ENCODE measurements around the gene ZNF780B. TPM values are rescaled to one million over a fixed set of nuclear protein-coding genes. Genes with fewer than 3 reads are reported as not detected.
"Not testable (repeated sequence)": the region's sequence is repeated elsewhere in the genome, so short reads cannot be mapped to it uniquely, and the experiment has no call there.

ZNF780B gene
- total RNA-seq, 1 donor from 2014 or later = 29.6 TPM

DNA sequence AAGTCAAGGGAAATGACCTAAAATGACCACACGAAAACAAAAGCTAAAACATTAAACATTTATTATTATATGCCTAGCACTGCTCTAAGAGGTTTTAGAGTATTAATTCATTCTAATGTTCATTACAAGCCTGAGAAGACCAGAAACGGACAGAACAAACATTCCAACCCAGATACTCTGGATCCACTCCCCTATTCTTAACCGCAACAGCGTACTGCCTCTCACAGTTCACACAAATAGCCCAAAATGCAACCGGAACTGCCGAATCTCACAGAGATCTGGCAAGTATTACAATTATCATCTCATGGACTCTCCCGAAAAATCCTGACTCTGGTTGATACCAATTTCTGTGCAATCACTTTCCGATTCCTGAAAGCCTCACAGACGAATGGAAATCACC lies 1.4 kb downstream of the ZNF780B start:
- no peak for DNase-seq (ENCODE audit: low spot score)
- intact Hi-C loops (cut with DNase I) = no loop called here
- ATAC-seq = no peak

DNA sequence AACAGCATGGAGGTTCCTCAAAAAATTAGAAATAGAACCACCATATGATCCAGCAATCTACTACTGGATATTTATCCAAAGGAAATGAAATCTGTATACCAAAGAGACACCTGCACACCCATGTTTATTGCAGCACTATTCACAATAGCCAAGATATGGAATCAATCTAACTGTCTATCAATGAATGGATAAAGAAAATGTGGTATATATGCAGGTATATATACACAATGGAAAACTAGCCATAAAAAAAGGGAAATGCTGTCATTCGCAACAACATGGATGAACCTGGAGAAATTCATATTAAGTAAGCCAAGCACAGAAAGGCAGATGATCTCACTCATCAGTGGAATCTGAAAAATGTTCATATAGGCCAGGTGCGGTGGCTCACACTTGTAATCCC lies 2.5 kb downstream of the ZNF780B start:
- intact Hi-C loops (cut with DNase I) = no loop called here
- no peak for DNase-seq (ENCODE audit: low spot score)
- ATAC-seq = no peak

DNA sequence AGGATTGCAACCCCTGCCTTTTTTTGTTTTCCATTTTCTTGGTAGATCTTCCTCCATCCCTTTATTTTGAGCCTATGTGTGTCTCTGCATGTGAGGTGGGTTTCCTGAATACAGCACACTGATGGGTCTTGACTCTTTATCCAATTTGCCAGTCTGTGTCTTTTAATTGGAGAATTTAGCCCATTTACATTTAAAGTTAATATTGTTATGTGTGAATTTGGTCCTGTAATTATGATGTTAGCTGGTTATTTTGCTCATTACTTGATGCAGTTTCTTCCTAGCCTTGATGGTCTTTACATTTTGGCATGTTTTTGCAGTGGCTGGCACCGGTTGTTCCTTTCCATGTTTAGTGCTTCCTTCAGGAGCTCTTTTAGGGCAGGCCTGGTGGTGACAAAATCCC lies 14.3 kb downstream of the ZNF780B start:
- ATAC-seq; DNase-seq (ENCODE audit: low spot score); intact Hi-C loops (cut with DNase I): not testable (repeated sequence)

DNA sequence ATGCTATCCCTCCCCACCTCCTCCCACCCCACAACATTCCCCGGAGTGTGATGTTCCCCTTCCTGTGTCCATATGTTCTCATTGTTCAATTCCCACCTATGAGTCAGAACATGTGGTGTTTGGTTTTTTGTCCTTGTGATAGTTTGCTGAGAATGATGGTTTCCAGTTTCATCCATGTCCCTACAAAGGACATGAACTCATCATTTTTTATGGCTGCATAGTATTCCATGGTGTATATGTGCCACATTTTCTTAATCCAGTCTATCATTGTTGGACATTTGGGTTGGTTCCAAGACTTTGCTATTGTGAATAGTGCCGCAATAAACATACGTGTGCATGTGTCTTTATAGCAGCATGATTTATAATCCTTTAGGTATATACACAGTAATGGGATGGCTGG lies 18.0 kb downstream of the ZNF780B start:
- intact Hi-C loops (cut with DNase I); ATAC-seq; DNase-seq (ENCODE audit: low spot score): not testable (repeated sequence)

DNA sequence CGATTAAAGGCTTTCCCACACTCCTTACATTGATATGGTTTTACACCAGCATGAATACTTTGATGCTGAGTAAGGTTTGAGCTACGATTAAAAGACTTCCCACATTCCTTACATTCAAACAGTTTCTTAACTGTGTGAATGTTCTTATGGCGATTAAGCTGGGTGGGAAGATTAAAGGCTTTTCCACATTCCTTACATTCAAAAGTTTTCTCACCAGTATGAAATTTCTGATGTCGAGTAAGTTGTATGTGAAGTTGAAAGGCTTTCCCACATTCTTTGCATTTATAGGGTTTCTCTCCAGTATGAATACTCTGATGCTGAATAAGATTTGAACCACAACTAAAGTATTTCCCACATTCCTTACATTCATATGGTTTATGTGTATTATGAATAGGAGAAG lies 20.0 kb downstream of the ZNF780B start:
- intact Hi-C loops (cut with DNase I) = no loop called here
- ATAC-seq = no peak
- DNase-seq (ENCODE audit: low spot score) = no peak

DNA sequence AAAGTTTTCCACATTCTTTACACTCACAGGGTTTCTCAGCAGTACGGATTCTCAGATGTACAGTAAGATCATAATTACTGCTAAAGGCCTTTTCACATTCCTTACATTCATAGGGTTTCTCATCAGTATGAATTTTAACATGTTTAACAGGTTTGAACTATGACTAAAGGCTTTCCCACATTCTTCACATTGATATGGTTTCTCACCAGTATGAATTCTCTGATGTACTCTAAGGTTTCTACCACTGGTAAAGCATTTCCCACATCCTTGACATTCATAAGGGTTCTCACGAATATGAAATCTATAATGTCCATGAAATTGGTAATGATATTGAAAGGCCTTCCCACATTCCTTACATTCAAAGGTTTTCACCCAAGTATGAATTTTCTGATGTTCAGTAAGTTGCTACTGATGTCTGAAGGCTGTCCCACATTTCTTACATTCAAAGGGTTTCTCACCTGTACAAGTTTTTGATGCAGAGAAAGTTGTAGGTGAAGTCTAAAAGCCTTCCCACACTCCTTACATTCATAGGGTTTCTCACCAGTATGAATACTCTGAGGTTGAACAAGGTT lies 22.0 kb downstream of the ZNF780B start:
- intact Hi-C loops (cut with DNase I) = no loop called here
- DNase-seq (ENCODE audit: low spot score) (no peak), ATAC-seq (no peak)

DNA sequence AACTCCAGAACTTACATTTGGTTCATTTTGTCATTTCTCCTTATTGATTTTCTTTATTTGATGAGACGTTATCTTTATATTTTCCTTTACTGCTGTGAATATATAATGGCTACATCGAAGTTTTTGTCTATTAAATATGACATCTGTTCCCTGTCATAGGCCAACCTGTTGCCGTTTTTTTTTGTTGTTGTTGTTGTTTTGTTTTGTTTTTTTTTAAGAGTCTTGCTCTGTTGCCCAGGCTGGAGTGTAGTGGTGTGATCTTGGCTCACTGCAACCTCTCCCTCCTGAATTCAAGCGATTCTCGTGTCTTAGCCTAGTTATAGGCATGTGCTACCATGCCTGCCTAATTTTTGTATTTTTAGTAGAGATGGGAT lies 29.4 kb downstream of the ZNF780B start:
- no peak for ATAC-seq
- intact Hi-C loops (cut with DNase I) = loop anchor here (5.0 kb wide), 1 partner anchor 784 kb away; no protein-coding TSS in a partner anchor
- no peak for DNase-seq (ENCODE audit: low spot score)

DNA sequence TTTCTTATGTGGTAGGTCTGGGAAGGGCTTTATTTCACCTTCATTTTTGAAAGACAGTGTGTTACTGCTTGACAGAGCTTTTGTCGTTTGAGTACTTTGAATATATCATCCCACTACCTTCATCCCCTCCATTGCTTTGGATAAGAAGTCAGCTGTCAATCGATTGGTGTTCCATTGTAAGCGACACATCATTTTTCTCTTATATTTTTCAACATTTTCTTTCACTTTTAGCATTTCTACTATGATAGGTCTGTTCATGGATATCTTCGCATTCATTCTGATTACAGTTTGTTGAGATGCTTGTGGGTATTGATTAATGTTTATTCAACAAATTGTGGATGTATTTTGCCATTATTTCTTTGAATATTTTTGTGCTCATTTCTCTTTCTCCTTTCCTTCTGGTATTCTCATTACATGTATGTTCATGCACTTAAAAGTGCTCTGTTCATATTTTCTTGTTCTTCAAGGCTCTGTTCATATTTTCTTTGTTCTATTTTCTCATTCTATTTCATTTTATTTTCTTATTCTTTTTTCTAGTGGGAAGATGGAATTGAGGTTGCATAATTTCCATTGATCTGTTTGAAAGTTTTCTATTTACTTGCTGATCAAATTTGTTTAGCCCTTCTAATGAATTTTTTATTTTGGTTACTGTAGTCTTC lies 30.0 kb downstream of the ZNF780B start:
- ATAC-seq (no peak), DNase-seq (ENCODE audit: low spot score) (no peak)
- intact Hi-C loops (cut with DNase I) = loop anchor here (5.0 kb wide), 1 partner anchor 784 kb away; no protein-coding TSS in a partner anchor

DNA sequence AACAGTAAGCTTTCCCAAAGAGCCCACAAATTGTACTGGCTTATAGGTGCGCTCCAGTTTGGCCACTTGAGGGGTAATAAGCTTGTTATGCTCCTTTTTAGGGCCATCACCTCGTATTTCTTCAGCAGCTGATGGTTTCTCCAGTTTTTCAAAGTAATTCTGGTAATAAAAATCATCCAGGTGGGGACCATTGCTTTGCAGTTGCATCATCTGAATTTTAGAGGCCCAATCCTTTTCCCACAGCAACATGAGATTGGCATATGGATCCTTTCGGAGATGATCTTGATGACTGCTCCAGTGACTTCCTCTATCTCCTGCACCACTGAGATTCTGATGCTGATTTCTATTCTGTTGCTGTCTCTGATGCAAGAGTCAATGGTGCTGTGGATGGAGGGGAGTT lies 32.1 kb downstream of the ZNF780B start:
- DNase-seq (ENCODE audit: low spot score) (no peak), ATAC-seq (no peak)
- intact Hi-C loops (cut with DNase I) = no loop called here

DNA sequence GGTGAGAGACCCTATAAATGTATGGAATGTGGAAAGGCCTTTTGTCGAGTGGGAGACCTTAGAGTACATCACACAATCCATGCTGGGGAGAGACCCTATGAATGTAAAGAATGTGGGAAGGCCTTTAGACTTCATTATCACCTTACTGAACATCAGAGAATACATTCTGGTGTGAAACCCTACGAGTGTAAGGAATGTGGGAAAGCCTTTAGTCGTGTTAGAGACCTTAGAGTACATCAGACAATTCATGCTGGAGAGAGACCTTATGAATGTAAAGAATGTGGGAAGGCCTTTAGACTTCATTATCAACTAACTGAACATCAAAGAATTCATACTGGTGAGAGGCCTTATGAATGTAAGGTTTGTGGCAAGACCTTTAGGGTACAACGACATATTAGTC lies 42.0 kb downstream of the ZNF780B start:
- intact Hi-C loops (cut with DNase I) = no loop called here
- ATAC-seq (no peak), DNase-seq (ENCODE audit: low spot score) (no peak)

DNA sequence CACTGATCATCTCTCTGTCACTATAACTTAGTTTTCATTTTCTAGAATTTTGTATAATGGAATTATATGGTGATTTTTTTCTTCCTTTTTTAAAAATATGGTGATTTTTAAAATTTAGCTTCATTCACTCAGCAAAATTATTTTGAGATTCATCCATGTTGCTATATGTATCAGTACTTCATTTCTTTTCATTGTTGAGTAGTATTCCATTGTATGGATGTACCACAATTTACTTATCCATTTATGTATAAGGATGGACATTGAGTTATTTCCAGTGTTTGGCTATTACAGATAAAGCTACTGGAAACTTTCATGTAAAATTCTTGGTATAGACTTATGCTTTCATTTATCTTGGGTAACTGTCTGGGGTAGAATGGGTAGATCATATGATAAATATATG lies 46.4 kb downstream of the ZNF780B start:
- intact Hi-C loops (cut with DNase I) = no loop called here
- DNase-seq (ENCODE audit: low spot score) (no peak), ATAC-seq (no peak)

DNA sequence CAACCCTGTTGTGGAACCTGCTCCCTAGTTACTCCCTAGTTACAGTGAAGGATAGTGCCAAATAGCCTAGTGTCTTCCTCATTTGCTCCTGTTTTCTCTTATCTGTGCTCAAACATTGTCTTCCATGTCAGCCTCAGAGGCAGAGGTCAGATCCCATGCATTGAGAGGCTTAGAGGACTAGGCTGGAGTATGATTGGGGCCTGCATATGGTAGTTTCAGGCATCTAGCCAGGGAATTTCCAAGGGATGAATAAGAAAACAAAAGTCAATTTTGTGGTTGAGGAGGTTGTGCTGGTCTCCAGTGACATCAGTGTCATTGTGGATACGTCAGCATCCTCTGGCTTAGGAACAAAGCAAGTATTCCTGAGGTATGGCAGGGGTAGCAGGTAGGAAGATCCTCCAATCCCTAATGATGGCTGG lies 49.7 kb downstream of the ZNF780B start:
- DNase-seq (ENCODE audit: low spot score) = no peak
- intact Hi-C loops (cut with DNase I) = no loop called here
- ATAC-seq = no peak

DNA sequence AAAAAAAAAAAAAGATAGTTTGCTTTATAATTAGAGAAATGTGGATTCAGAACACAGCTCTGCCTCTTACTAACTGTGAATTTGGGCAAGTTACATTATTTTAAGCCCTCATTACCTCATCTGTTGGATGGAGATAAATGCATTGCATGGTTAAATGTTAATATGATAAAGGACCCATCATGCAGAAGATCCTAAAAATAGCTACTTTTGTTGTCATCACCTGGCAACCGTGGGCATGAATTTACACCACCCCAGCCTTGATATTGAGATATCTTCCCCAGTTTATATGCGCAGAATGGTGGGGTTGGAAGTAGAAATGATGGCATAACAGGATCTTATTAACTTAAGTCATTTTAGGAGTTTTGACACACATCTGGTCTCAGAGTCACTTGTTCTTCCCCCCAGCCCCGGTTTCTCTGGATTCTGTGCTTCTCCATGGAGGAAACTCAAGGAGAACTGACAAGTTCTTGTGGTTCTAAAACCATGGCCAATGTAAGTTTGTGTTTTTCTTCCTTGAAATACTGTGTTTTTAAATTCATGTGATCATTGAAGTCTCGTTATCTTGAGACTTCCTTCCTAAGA lies 50.2 kb downstream of the ZNF780B start:
- intact Hi-C loops (cut with DNase I) = no loop called here

DNA sequence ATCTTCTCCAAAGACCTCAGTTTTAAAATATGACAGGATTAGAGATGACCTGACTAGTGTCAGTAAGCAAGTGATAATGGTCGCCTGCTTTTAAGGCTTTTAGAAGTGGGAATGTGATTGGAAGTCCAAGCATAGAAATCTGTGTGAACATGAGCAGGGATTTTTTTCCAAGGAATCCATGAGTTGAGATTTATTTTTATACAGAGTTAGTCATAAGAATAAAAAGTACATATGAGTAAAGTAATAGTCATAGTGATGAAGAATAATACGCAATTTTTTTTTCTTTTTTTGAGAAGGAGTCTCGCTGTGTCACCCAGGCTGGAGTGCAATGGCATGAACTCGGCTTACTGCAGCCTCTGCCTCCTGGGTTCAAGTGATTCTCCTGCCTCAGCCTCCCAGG lies 57.5 kb downstream of the ZNF780B start:
- intact Hi-C loops (cut with DNase I) = no loop called here
- no peak for DNase-seq (ENCODE audit: low spot score)
- no peak for ATAC-seq

More for the DNA sequence above, 50.2 kb downstream of the ZNF780B start:
- DNase-seq (ENCODE audit: low spot score) (no peak), ATAC-seq (no peak)

DNA sequence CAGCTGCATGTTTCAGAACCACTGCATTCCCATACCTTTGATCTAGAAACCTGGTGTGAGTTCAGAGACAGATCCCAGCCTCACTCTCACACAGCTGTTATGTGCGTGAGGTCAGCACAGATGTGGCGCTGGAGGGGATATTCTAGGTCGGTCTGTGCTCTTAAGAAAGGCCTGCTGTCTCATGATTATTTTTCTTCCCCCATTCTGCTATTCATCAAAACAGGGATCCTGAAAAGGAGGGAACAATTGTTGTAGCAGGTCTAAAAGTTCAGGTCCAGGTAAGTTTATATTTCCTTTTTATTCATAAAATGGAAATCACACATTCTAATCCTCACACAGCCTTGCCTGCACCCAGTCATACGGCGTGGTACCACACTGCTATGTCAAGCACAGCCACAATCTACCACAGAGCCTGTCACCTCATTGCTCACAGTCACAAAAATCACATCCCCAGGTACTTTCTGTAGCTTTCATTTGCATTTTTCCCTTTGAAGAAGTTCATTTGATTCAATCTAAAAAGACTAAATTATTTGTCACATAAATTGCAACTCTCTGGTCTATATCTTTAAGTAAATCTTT lies 58.3 kb downstream of the ZNF780B start:
- no peak for DNase-seq (ENCODE audit: low spot score)
- ATAC-seq = peak; percentile 19
- intact Hi-C loops (cut with DNase I) = no loop called here

DNA sequence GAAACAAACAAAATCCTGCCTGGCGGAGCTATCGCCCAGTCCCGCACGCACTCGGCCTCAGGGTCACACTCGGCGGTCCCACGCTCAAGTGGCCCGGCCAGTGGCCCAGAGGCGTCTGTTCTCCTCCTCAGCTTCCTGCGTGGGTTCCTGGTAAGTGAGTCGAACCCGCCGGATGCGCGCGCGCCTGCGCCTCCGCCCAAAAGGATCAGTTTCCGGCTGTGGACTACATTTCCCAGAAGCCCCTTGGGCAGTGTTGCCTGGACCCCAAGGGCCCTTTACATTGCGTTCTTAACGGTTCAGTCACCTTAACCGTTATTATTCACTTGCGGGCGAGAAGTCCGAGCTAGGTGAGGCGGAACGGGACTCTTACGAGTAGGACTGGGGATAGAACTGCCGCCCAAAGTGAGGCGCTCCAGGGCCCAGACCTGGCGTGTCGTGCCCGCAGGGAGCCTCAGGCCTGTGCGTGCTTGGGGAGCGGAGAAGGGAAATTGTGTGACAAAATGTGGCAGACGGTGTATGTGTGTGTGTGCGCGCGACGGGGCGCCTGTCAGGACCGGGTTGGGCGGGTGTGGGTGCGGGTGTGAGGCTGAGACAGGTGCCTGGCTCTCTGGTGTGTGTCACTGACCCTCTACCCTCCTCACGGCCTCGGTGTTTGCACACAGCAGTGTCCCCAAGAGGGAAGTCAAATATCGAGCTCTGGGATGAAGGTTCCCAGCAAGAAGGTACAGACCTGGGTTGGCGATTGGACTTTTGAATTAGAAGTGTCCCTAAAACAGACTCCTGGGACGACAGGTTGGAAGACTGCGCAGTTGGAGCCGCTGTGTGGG lies 59.0 kb downstream of the ZNF780B start, which contains the start of gene ZNF546:
TSS of gene ZNF546 (plus strand) at position 250 of the 827 bp plus-strand sequence. CDS start 1,267 bp downstream, outside the sequence.
- ATAC-seq = peak; percentile 99

DNA sequence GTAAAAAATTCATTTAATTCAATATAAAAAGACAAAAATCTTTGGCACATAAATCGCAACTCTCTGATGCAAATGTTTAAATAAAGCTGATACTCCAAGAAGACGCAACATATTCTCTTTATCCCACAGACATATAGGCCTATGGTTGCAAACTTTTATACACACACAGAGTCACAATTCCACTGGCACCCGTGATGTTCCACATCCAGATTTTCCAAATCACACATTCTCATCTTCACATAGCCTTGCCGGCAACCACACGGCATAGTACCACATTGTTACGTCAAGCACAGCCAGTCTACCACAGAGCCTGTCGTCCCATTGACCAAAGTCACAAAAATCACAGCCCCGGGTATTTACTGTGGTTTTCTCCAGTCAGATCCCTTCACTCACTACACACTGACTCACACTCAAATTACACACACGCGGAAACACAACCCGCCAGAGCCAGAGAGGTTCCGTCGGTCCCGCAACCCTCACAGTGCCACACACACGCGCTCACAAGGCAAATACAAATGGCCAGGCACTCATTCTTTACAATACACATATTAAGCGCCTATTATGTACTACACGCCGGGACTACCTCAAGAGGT lies 59.7 kb downstream of the ZNF780B start:
- DNase-seq (ENCODE audit: low spot score) = no peak
- intact Hi-C loops (cut with DNase I) = no loop called here
- ATAC-seq = peak; percentile 61

More for the DNA sequence above, 59.0 kb downstream of the ZNF780B start, which contains the start of gene ZNF546:
- peak; percentile 93 for DNase-seq (ENCODE audit: low spot score)
- intact Hi-C loops (cut with DNase I) = no loop called here

DNA sequence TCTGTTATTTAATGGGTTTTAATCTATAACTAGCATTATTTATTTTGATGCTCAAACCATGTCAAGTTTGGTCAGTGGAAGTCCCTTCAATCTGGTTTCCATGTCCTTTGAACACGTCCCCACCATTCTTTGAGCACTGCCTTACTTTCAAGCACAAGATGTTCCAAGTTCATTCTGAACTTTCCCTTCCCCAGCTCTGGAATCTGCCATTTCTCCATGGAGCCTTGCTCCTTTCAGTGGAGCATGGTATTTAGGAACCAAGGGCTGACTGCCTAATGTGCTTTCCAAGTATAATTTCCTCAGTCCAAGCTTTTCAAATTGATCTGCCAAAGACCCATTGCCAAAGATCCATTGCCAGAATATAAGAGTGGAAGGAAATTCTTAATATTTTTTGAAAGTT lies 60.2 kb downstream of the ZNF780B start:
- intact Hi-C loops (cut with DNase I) = no loop called here
- no peak for DNase-seq (ENCODE audit: low spot score)
- ATAC-seq = no peak

DNA sequence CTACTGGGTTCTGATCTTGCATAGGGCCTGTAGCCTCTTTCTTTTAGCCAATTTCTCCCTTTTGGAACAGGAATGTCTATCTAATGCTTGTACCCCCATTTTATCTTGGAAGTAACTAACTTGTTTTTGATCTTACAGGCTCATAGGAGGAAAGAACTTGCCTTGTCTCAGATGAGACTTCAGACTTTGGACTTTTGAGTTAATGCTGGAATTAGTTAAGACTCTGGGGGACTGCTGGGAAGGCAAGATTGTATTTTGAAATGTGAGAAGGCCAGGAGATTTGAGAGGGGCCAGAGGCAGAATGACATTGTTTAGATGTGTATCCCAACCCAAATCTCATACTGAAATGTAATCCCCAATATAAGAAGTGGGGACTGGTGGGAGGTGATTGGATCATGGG lies 61.7 kb downstream of the ZNF780B start:
- intact Hi-C loops (cut with DNase I) = no loop called here
- DNase-seq (ENCODE audit: low spot score) (no peak), ATAC-seq (no peak)
